NCI-H128 (cell line): ENCODE measurements around the gene OR2AG1.

Experiments
- DNase-seq: peaks from one replicate; lab custom pipeline; 2025; ENCODE audit not compliant: unreplicated experiment; lab: John Stamatoyannopoulos, UW

Gene OR2AG1, protein sequence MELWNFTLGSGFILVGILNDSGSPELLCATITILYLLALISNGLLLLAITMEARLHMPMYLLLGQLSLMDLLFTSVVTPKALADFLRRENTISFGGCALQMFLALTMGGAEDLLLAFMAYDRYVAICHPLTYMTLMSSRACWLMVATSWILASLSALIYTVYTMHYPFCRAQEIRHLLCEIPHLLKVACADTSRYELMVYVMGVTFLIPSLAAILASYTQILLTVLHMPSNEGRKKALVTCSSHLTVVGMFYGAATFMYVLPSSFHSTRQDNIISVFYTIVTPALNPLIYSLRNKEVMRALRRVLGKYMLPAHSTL

DNA sequence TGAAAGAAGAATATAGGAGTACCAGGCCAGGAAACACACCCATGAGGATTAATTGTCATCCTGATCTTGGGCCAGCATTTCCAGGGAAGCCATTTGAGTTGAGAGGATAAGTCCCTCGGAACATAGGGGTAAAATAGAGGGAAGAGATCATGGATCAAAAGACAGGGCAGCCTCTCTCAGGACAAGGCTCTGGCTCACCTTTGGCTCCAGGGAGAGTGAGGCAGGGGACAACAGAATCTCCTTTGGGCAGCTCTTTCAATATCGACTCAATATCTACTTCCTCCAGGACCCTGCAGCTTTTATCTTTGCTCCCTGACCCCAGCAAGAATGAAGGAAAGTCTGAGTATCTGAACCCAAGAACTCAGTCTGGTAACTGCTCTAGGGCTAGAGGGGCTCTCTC lies at the start of gene OR2AG1:
OR2AG1 (plus strand) TSS at position 301 of the 400 bp plus-strand sequence. CDS start 2,018 bp downstream, outside the sequence.
- DNase-seq: no peak

DNA sequence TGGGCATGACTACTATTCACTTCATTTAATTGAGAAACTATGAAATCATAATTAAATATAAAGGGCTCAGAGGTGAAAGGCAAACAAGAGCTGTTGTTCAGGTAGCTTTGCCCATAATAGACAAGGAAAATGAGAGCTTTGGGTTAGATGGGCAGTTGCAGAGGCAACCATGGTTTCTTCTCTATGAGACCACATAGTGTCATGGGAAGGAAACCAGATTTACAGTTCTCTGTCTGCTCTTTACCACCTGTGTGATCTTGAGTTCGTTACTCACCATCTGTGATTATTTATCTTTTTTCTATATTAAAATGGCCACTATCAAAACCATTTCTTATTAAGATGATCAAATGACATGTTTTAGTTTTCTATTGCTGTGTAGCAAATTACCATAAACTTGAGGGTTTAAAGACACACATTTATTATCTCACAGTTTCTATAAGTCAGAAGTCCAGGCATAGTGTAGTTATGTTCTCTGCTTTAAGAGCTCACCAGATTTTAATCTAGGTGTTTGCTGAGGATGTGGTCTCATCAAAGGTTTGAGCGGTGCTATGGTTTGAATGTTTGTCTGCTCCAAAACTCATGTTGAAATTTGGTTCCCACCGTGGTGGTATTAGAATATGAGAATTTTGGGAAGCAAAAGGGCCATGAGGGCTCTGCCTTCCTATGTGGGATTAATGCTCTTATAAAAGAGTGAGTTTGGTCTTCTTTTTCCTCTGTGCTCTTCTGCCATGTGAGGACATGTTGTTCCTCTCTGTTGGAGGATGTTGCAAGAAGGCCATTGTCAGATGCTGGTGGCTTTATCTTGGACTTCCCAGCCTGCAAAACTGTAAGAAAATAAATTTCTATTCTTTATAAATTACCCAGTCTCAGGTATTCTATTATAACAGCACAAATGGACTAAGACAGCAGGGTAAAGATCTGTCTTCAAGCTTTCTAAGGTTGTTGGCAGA lies 49.2 kb upstream of the OR2AG1 start:
- DNase-seq: no peak

DNA sequence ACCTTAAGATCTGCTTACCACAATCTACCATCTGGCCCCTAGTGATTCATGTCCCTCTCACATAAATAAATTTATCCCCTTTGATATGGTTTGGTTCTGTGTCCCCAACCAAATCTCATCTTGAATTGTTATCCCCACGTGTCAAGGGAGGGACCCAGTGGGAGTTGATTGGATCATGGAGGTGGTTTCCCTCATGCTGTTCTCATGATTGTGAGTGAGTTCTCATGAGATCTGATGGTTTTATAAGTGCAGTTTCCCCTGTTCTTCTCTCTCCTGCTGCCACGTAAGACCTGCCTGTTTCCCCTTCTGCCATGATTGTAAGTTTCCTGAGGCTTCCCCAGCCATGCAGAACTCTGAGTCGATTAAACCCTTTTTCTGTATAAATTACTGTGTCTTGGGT lies 48.2 kb upstream of the OR2AG1 start:
- no peak for DNase-seq

DNA sequence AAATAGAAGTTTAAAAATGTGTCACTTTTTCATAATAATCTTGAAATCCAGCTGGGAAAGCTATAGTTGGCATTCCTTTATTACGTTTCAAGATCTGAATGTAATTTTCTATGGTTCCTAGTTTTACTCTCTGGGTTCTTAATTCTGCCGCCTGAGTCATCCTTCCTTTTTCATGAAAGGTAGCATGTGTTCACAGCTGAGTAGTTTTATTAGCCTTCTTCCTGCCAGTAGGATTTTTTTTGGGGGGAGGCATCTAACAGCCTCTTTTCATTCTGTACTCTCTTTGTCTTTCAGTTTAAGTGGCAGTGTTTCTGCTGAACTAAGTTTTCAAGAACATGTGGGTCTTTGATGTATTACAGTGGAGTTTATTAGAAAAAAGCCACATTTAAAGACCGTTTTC lies 47.5 kb upstream of the OR2AG1 start:
- no peak for DNase-seq

DNA sequence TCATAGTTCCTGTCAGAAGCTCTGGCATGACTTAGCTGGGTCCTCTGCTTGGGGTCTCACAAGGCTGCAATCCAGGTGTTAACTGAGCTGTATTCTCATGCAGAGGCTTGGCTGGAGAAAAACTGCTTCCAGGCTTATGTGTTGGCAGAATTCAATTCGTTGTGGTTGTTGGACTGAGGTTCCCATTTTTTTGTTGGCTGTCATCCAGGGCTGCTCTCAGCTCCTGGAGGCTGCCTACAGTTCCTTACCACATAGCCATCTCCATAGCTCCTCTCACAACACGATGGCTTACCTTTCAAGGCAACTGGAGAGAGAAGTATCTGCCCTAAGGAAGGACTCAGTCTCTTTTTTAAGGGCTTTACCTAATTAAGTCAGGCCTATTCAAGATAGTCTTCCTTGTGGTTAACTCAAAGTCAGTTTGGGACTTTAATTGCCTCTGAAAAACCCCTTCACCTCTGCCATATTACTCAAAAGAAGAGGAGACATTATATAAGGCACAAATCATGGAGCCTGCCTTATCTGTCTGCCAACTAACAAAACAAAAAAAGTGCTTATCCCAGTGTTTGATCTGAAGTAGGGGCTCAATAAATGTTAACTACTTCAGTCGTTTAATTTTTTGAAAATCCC lies 46.2 kb upstream of the OR2AG1 start:
- DNase-seq: no peak

DNA sequence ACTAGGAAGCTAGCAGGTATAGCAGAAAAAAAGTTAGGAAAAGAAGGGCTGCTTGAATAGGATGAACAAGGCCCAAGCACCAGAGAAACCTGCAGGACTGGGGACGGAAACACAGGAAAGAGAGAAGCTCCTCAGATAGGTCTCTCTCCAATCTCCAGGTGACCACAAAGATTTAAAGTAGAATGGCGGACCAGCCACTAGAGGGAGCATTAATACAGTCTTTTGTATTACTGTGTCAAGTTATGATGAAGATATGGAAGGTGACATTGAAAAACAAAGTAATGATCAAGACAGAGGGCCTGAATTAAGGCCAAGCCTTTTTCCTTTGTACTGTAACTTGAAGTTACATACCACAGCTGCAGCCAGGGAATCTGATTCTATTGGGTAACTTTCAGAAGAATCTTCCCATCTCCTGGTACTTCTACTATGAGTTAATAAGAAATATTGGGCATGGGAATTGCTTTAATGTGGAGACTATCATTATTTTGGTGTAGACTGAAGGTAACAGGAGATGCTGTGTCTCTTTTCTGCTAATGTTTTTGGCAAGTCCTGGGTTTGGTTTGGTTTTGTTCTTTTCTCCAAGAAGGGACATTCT lies 44.9 kb upstream of the OR2AG1 start:
- no peak for DNase-seq

DNA sequence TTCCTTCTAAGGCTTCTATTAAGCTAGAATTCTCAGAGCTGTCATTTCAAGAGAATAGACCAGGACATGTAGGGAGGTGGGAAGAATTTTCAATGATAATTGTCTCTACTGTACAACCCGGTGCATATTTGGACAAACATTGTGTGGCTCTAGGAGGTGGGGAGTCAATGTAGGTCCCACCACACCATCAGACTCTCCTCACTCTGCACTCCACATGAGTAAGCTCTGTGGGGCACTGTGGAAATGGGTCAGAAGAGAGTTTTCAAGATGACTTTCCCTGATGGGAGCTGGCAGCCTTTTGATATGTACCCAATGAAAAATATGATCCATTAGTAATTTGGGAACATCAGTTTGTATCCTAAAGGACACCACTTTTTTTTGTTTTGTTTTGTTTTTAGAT lies 44.2 kb upstream of the OR2AG1 start:
- no peak for DNase-seq

DNA sequence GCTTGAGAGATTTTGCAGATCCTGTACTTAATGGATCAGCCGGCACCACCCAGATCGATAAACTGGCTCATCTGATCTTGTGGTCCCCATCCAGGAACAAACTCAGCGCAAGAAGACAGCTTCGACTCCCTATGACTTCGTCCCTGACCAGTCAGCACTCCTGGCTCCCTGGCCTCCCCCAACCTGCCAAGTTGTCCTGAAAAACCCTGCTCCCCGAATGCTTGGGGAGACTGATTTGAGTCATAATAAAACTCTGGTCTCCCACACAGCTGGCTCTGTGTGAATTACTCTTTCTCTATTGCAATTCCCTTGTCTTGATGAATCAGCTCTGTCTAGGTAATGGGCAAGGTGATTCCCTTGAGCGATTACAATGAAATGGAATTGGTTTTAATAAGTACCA lies 40.6 kb upstream of the OR2AG1 start:
- DNase-seq: no peak

DNA sequence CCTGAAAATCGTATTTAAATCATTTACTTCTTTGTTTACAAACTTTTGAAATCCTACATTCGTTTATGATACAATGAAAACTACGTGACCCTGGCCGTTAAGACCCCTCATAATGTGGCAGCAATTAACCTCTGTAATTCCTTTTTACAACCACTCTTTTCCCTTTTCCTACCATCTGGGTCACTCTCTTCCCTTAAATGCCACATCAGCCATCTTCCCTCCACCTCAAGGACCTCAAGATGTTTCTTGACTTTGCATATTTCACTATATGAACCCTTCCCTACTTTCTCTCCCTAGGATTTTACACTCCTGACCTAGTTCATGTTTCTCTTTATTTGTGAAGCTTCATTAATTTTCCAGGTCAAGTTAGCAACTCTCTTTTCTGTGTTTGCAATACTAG lies 37.8 kb upstream of the OR2AG1 start:
- no peak for DNase-seq

DNA sequence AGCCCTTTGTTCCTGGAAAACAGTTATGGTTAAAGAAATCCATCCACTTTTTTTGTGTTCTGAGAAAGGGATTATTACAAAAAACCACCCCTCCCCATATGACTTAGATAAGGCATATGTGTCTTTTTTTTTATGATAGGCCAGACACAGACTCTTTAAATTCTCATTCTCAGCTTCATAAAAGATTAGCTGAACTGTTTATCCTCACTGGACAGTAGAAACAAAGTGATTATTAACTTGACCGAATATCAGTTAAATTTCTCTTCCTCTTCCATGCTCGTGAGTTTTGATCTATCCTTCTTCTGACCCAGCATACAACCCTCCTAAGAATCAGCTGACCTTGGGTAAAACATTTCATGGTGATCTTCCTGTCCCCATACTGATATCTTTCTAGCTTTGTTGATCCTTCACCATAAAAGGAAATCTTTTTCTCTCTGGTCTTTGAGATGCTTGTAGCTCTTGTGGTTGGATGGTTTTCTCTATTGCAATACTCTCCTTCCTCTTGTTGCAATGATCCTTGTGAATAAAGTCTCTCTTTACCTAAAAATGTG lies 37.3 kb upstream of the OR2AG1 start:
- DNase-seq: no peak

DNA sequence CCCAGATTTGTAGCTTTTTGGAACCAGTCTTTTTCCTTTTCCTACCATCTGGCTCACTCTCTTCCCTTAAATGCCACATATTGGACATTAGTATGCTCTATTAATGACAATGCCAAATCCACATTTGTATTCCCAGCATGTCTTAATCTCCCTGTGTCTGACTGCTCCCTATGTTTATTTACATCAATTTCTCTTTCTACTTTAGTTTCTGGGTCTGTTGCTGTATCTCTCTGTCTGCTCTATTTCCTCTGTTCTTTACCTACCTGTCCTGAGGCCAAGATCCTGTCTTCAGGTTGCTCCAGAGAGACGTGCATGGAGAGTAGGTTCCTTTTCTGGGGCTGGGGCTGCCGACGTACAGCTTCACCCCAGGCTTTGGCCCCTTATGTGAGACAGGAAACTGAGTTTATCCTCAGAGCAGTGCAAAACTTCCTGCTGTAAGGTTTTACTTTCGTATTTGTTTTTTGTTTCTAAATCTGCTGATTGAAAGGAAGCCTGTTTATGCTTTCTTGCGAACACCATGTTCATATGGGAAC lies 36.7 kb upstream of the OR2AG1 start:
- DNase-seq: no peak

DNA sequence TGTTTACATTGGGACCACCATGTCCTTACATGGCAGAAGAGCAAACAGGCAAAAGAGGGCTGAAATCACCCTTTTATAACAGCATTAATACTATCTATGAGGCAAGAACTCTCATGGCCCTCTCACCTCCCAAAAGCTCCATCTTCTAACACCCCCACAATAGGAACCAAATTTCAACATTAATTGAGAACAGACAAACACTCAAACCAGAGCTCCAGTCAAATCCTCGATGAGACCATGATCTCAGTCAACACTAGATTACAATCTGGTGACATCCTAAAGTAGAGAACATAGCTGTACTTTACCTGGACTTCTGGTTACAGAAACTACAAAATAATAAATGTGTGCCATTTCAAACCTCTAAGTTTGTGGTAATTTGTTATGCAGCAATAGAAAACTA lies 36.2 kb upstream of the OR2AG1 start:
- no peak for DNase-seq

DNA sequence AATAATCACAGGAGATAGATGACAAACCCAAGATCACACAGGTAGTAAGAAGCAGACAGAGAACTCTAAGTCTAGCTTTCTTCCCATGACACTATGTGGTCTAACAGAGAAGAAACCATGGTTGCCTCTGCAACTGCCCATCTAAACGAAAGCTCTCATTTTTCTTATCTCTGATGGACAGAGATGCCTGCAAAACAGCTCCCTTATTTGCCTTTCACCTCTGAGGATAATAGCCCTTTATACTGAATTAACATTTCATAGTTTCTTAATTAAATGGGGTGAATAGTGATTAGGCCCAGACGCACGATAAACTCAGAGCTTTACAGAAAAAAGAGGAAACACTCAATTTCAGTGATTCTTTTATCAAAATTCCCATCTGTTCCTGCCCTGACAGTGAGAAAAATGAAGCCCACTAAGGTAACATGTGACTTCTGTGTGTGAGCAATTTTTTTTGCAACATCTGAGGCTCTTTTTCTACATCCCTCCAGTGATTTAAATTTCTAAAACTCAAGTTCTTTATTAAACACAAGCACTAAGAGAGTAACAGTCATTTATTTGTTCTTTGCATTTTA lies 35.6 kb upstream of the OR2AG1 start:
- DNase-seq: no peak

DNA sequence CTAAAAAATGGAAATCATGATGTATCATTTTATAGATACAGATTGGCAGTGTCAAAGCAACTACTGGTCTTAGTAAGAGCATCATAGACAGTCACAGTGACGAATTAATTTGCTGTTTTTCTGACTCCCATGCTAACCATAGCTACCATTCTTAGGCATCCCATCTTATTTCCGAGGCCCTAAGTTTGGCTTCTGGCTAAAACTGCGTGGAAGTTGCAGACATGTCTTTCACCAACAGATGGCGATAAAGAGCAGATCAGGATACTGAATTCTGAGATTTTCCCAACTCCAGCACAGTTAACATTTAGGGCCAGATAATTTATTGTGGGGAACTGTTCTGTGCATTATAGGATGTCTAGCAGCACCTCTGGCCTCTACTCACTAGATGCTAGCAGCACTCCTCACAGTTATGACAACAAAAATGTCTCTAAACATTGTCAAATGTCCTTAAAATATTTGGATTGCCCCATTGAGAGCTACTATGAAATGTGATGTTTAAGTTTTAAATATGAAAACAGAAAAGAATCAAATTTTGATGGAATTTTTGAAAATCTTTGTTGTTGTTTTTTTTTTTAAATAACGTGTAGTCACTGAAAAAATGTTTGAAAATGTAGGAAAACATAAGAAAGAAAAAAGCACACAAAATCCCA lies 27.4 kb upstream of the OR2AG1 start:
- no peak for DNase-seq

DNA sequence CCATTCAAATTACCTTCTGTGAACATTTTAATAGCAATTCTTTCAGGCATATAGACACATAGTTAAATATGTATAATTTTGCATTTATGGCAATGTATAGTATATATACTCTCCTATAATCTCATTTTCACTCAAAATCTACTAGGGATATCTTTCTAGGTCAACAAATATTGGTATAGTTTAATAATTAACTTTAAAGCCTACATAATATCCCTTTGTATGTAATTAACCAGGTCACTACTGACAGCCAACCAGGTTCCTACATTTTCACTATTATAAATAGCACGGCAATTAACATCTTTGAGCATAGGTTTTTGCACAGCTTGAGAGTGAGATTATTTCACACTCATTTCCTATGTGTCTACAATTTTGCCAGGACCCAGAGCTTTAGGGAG lies 26.9 kb upstream of the OR2AG1 start:
- DNase-seq: no peak

DNA sequence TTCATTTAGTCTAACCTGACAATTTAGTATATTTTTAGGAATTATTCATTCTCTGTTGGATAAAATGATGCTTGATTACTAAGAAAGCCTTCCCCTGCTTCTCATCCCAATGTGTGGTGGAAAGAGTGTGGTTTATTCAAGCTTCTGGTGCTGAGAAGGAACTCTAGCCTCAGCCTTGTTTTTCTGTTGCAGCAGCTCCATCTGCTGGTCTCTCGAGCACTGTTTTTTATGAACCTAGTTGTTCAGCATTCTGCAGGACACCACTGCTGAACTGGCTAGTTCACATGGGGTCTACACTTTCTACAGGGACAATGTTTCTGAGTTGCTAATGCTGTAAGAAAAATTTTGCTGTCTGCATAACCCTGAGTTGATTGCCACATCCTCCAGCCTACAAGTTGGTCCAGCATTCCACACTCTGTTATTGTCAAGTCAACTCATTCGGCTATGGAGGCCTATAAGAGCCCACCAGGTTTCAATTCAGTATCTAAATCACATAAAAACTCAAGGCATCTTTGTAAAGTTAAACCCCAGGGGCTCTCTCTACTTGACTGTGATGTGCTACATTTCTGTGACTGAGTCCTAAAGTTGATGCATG lies 25.4 kb upstream of the OR2AG1 start:
- DNase-seq: peak; percentile 20

DNA sequence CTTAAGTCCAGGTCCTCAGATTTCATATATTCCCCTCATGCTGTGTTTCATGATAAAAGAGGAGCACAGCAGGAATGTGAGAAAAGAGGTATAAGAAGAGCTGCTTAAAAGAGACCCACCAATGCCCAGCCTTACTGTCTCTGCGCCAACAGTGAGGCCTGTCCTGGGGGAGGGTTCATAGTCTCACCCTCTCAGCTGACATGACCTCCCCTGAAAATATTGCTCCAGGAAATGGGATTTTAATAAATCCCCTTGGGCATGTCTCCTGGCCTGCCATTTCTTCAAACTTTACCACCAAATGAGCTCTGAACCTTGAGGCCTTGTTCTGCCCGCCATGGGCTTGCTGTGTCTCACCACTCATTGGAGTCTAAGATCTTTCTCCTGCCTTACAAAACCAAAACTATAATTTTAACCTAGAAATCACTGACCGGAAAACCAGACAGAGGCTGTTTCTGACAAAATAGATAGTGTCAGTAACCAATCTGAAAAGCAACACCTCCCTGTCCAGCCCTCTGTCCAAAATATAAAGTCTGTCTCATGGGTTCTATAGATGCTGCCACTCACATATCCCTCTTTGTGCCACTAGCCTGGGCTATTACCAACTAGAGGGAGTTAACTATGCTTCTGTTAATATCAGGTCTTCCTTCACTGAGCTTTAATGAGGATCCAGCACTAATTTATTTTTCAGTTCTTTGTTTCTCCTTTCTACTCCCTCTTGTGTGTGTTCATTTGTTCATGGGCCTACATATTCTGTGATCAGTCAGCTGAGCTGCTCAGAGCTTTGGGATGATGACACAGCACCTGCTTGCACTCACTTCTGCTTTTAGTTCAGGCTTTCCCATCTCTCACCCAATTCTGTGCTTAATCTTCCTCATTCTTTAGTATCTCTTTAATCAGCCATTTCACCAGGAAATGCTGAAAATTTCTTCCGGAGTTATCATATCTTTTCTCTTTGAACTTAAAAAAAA lies 10.6 kb upstream of the OR2AG1 start, which contains the start of gene OR2AG2:
OR2AG2 (minus strand) TSS at position 51 of the 968 bp plus-strand sequence. CDS start 3,019 bp downstream, outside the sequence.
- no peak for DNase-seq

DNA sequence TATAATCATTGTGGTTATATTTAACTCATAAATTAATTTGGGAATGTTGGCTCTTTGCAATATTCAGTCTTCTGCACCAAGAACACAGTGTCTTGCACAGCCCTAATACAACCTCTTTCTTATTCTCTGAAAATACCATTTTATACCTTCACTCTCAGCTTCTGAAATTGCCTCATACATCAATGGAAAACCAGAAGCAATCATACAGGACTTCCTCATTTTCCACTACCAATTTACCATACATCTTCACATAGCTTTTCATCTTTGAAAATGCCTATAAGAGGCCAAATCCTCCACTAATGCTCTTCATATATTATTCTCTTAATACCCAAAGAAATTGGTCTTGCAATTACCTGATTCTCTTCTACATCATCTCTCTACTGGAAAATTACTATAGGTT lies 4.3 kb upstream of the OR2AG1 start:
- no peak for DNase-seq
